GM10266 (cell line): Measurements from ENCODE around the gene HSPA2.
"Not testable (repeated sequence)": the region's sequence is repeated elsewhere in the genome, so short reads cannot be mapped to it uniquely, and the experiment has no call there.

Experiments used
- DNase-seq: peaks from one replicate; pipeline ENCODE4 v3.0.0; 2012; ENCODE audit errors: extremely low spot score
- CTCF ChIP-seq: IDR thresholded peaks from 2 replicates; pipeline ENCODE4 v1.5.1; 2012; ENCODE audit warnings: mild to moderate bottlenecking, low read depth; ENCODE audit not compliant: control insufficient read depth, insufficient read depth; ENCODE audit errors: missing control alignments

The HSPA2 gene

DNA sequence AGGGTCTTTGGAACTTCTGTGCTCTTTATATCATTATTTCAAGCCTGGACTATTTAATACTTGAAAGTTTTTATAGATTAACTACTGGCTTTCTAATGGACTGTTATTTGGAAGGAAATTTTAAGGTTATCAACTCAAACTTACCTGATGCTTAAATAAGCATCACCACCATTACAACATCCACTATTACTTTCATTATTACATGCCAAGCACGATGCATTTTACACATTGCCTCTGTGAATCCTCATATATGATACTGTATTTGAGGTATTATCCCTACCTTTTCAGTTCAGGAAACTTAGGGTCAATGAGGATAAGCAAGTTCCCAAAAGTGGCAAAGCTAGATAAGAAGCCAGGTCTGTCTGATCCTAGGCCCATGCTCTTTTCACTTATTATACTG, 23.6 kb upstream of the HSPA2 start:
- TF ChIP-seq CTCF: no peak
- DNase-seq: no peak

DNA sequence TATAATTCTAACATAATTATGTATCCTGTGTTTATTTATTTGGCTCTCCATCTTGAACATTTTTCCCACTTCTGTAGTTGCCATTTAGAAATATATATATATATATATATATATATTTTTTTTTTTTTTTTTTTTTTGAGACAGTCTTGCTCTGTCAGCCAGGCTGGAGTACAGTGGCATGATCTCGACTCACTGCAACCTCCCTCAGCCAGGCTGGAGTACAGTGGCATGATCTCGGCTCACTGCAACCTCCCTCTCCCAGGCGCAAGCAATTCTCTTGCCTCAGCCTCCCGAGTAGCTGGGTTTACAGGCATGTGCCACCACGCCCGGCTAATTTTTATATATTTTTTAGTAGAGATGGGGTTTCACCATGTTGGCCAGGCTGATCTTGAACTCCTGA, 22.9 kb upstream of the HSPA2 start:
- not testable (repeated sequence) for DNase-seq

DNA sequence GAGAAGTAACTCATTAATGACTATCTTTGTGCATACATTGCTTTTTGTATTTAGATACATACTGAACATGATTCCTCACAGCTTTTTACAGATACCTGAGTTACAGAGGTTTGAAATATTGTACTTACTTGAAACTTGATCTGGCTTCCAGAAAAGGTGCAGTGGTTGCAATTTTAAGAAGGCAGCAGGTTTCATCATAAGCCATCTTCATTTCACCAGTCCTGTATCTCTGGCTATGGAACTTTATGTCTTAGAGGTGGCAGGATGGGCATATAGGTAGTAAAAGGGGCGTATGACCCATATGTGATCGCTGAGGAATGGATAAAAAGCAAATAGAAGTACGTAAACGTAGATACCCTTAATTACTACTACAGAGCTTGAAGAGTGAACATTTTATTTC, 22.3 kb upstream of the HSPA2 start:
- DNase-seq: no peak
- TF ChIP-seq CTCF: no peak

DNA sequence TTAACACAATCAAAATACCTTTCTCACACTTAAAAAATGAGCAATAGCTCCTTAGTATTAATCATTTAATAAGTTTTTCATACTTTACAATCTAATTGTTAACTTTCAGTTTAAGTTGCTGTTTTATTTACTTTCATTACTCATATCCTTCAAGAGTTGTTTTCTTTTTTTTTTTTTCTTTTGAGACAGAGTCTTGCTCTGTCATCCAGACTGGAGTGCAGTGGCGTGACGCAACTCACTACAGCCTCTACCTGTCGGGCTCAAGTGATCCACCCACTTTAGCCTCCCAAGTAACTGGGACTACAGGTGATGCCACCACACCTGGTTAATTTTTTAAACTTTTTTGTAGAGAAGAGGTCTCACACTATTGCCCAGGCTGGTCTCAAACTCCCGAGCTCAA, 19.8 kb upstream of the HSPA2 start:
- TF ChIP-seq CTCF: no peak
- no peak for DNase-seq

DNA sequence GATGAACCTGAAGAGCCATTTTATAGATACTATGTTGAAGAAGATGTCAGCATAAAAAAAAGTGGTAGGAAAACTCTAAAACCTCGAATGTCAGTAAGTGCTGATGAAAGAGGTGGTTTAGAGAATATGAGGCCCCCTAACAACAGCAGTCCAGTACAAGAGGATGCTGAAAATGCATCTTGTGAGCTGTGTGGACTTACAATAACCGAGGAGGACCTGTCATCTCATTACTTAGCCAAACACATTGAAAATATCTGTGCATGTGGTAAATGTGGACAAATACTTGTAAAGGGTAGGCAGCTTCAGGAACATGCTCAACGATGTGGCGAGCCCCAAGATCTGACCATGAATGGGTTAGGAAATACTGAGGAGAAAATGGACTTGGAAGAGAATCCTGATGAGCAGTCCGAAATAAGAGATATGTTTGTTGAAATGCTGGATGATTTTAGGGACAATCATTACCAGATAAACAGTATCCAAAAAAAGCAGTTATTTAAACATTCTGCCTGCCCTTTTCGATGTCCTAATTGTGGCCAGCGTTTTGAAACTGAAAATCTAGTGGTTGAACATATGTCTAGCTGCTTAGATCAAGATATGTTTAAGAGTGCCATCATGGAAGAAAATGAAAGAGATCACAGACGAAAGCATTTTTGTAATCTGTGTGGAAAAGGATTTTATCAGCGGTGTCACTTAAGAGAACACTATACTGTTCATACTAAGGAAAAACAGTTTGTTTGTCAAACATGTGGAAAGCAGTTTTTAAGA, 17.8 kb upstream of the HSPA2 start:
- TF ChIP-seq CTCF: no peak
- no peak for DNase-seq

- TF ChIP-seq CTCF: no peak
- DNase-seq: no peak
These were observed 15.2 kb upstream of the HSPA2 start for GRCh38 chr14:64525354-64525753.

- no peak for DNase-seq
- TF ChIP-seq CTCF: no peak
These were observed 9.0 kb upstream of the HSPA2 start for GRCh38 chr14:64531567-64531966.
